AG09309 (cell line): ENCODE results near the gene SLFN12L.

Source experiments
- DNase-seq: peaks from one replicate; pipeline ENCODE4 v3.0.0-alpha.2; 2010; ENCODE audit warnings: low read depth
- H3K4me3 ChIP-seq: 2 replicates; pipeline ENCODE4 v1.5.1; 2011; ENCODE audit warnings: mild to moderate bottlenecking, low read depth, low read length, moderate library complexity; ENCODE audit not compliant: control insufficient read depth
- TF ChIP-seq, protein P1 (sequence below): IDR thresholded peaks from 2 replicates; pipeline ENCODE4 v1.5.1; 2011; ENCODE audit warnings: mild to moderate bottlenecking, low read depth, low read length, inconsistent platforms; ENCODE audit not compliant: insufficient read depth, control insufficient read depth; ENCODE audit errors: missing control alignments

SLFN12L gene

DNA sequence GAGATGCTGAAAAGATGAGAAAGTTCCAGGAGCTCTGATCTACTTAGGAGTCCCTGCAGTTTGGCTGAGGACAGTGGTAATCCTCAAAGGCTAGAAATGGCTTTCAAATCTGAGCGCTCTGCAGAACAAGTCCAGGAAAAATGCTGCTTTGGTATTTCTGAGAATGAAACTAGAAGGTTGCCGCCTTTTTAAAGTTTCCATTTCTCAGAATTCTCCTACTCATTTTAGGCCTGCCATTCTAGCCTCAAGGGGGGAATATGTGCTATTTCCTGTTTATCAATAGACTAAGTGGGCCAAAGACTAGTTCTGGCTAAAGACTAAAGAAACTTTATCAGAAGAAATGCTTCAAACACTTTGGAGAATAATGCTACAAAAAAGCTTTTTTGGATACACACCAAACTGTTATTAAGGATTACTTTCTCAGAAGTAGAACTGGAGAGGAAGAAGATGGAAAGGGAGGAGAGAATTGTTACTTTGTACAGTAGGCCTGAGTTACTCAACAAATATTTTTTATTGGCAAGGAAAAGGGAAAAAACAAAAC lies at the start of gene SLFN12L:
SLFN12L (minus strand) TSS at position 78 of the 541 bp plus-strand sequence. CDS start 15,314 bp downstream, outside the sequence.
- DNase-seq, result no peak
- H3K4me3 ChIP-seq, result no peak within 1 kb of the TSS
- TF ChIP-seq, protein P1, sequence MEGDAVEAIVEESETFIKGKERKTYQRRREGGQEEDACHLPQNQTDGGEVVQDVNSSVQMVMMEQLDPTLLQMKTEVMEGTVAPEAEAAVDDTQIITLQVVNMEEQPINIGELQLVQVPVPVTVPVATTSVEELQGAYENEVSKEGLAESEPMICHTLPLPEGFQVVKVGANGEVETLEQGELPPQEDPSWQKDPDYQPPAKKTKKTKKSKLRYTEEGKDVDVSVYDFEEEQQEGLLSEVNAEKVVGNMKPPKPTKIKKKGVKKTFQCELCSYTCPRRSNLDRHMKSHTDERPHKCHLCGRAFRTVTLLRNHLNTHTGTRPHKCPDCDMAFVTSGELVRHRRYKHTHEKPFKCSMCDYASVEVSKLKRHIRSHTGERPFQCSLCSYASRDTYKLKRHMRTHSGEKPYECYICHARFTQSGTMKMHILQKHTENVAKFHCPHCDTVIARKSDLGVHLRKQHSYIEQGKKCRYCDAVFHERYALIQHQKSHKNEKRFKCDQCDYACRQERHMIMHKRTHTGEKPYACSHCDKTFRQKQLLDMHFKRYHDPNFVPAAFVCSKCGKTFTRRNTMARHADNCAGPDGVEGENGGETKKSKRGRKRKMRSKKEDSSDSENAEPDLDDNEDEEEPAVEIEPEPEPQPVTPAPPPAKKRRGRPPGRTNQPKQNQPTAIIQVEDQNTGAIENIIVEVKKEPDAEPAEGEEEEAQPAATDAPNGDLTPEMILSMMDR, result no peak

GRCh38 chr17:35586569-35587073 lies 49.1 kb upstream of the SLFN12L start:
- no peak for DNase-seq
- H3K4me3 ChIP-seq, result peak overlapping the region; percentile 95
- TF ChIP-seq, protein P1, result no peak

GRCh38 chr17:35584061-35584460 lies 46.6 kb upstream of the SLFN12L start:
- H3K4me3 ChIP-seq, result no peak overlapping the region
- no peak for DNase-seq
- TF ChIP-seq, protein P1, result no peak

- DNase-seq, result no peak
- TF ChIP-seq, protein P1, result no peak
- peak overlapping the region; percentile 79 for H3K4me3 ChIP-seq
These were observed 41.5 kb upstream of the SLFN12L start for GRCh38 chr17:35578929-35579432.

- TF ChIP-seq, protein P1, result no peak
- H3K4me3 ChIP-seq, result peak within 1 kb of the TSS; percentile 79
- no peak for DNase-seq
These were observed 40.9 kb upstream of the SLFN12L start, which contains the start of gene PEX12 for GRCh38 chr17:35578197-35578928. Gene PEX12 (minus strand): TSS chr17:35578571. CDS start chr17:35578021, 550 bp downstream.

- TF ChIP-seq, protein P1, result no peak
- no peak for DNase-seq
- H3K4me3 ChIP-seq, result peak overlapping the region; percentile 79
These were observed 40.3 kb upstream of the SLFN12L start for GRCh38 chr17:35577830-35578196.
